K562 (cell line): ENCODE data around the gene AJM1. TPM values are rescaled to one million over a fixed set of nuclear protein-coding genes. Genes with fewer than 3 reads are reported as not detected.
A peak's percentile ranks its signal among the peaks of the same experiment; 100 is the strongest.

ENCODE experiments used
- BRD4 ChIP-seq: fragments of 200-600 bp; sonication (generic); IDR thresholded peaks from 2 replicates; pipeline ENCODE4 v1.6.1; 2017; ENCODE audit warnings: inconsistent platforms
- CREB3 ChIP-seq: fragments of 450-650 bp; conservative IDR thresholded peaks from 2 replicates; pipeline ENCODE4 v1.6.1; 2016; ENCODE audit warnings: missing genetic modification characterization, low read depth, mild to moderate bottlenecking, missing compliant biosample characterization, moderate library complexity
- ELF4 ChIP-seq: fragments of 450-650 bp; formaldehyde crosslinking; IDR thresholded peaks from 2 replicates; pipeline ENCODE4 v1.4.0; 2022; ENCODE audit warnings: missing genetic modification characterization
- ERF ChIP-seq: fragments of 450-650 bp; formaldehyde crosslinking; IDR thresholded peaks from 2 replicates; pipeline ENCODE4 v1.4.0; 2020; ENCODE audit warnings: mild to moderate bottlenecking, mixed read lengths
- HDAC3 ChIP-seq: fragments of 450-650 bp; IDR thresholded peaks from 2 replicates; pipeline ENCODE4 v1.6.1; 2018; ENCODE audit warnings: borderline replicate concordance, mild to moderate bottlenecking, moderate library complexity; ENCODE audit not compliant: partially characterized antibody
- JUND ChIP-seq, 2 experiments: IDR thresholded peaks; 2 replicates in 1 of 2; 3 replicates in 1 of 2; pipeline ENCODE4 v1.6.1; 2011; ENCODE audit warnings: borderline replicate concordance in 2 of 2, low read depth in 2 of 2, low read length in 2 of 2, improper control_type of control experiment in 1 of 2, missing biosample characterization in 1 of 2, missing genetic modification characterization in 1 of 2, missing genetic modification reagents in 1 of 2
- MEF2D ChIP-seq: conservative IDR thresholded peaks from 2 replicates; pipeline ENCODE4 v1.6.1; 2016; ENCODE audit warnings: low read depth, missing genetic modification characterization, missing compliant biosample characterization
- NCOA1 ChIP-seq: fragments of 450-650 bp; IDR thresholded peaks from 2 replicates; pipeline ENCODE4 v1.6.1; 2016; ENCODE audit warnings: low read depth
- PML ChIP-seq: IDR thresholded peaks from 2 replicates; pipeline ENCODE4 v1.6.1; 2012; ENCODE audit warnings: low read length, inconsistent platforms
- POLR2AphosphoS5 ChIP-seq: IDR thresholded peaks from 2 replicates; pipeline ENCODE4 v1.6.1; 2011; ENCODE audit warnings: mild to moderate bottlenecking, low read depth, low read length, moderate library complexity; ENCODE audit not compliant: control insufficient read depth, insufficient read depth
- POLR2B ChIP-seq: fragments of 450-650 bp; IDR thresholded peaks from 2 replicates; pipeline ENCODE4 v1.6.1; 2018; ENCODE audit warnings: low read depth; ENCODE audit not compliant: partially characterized antibody
- TSC22D4 ChIP-seq: fragments of 450-650 bp; IDR thresholded peaks from 2 replicates; pipeline ENCODE4 v1.6.1; 2016; ENCODE audit warnings: missing genetic modification characterization, missing biosample characterization, control low read depth
- ZFPM2 ChIP-seq: fragments of 250-450 bp; sonication (Bioruptor Pico); IDR thresholded peaks from 2 replicates; pipeline ENCODE4 v1.5.1; 2022; ENCODE audit warnings: mild to moderate bottlenecking
- ZNF212 ChIP-seq: fragments of 450-650 bp; formaldehyde crosslinking; IDR thresholded peaks from 2 replicates; pipeline ENCODE4 v1.4.0; 2020; ENCODE audit warnings: mild to moderate bottlenecking
- ZNF696 ChIP-seq: fragments of 250-450 bp; sonication (Bioruptor Pico); conservative IDR thresholded peaks from 2 replicates; pipeline ENCODE4 v1.4.0; 2020; ENCODE audit warnings: mild to moderate bottlenecking, moderate library complexity
- ZNF764 ChIP-seq: fragments of 250-450 bp; sonication (Bioruptor Pico); IDR thresholded peaks from 2 replicates; pipeline ENCODE4 v1.4.0; 2020; ENCODE audit warnings: low read depth, mild to moderate bottlenecking, moderate library complexity
- polyA plus RNA-seq, 8 experiments: library from polyadenylated mRNA; depleted of rRNA in 4 of 8; stranded (reverse) in 5 of 8; unstranded in 3 of 8; fragments of >200 nt; fragmentation: Nextera tagmentation in 2 of 8; fragmentation: Illumina TruSeq in 1 of 8; extraction: Ambion mirVana in 2 of 8; extraction: Trizol in 1 of 8; gene quantifications; 2 replicates each; pipeline versions ENCODE4 v1.2.1 to v1.2.3, GENCODE V29; 2011 to 2014; ENCODE audit warnings: inconsistent platforms in 1 of 8, missing spikeins in 1 of 8
- total RNA-seq, 7 experiments: library from RNA; depleted of rRNA in 6 of 7; stranded (reverse); fragments of >200 nt in 6 of 7; fragmentation: Illumina TruSeq in 2 of 7; extraction: Trizol in 2 of 7; gene quantifications; 2 replicates each; pipeline versions ENCODE4 v1.2.1 to v1.2.3, GENCODE V29; 2011 to 2021; ENCODE audit warnings: low replicate concordance in 1 of 7
- TF ChIP-seq, protein P1 (sequence below): fragments of 250-450 bp; sonication (Bioruptor Pico); IDR thresholded peaks from 2 replicates; pipeline ENCODE4 v1.8.0; 2022; ENCODE audit warnings: moderate library complexity, mild to moderate bottlenecking, inconsistent platforms
- TF ChIP-seq, protein P2 (sequence below), 2 experiments: IDR thresholded peaks; 2 replicates each; pipeline ENCODE4 v1.6.1; 2011; ENCODE audit warnings: borderline replicate concordance in 1 of 2, control low read depth in 1 of 2, low read depth in 1 of 2, low read length in 1 of 2, mild to moderate bottlenecking in 1 of 2, mixed read lengths in 1 of 2, moderate library complexity in 1 of 2; ENCODE audit not compliant: insufficient read depth in 1 of 2, insufficient read length in 1 of 2, poor library complexity in 1 of 2, severe bottlenecking in 1 of 2; ENCODE audit errors: extremely low read depth in 1 of 2
- TF ChIP-seq, protein P3 (sequence below): fragments of 450-650 bp; formaldehyde crosslinking; IDR thresholded peaks from 2 replicates; pipeline ENCODE4 v1.4.0; 2020; ENCODE audit warnings: mild to moderate bottlenecking
- TF ChIP-seq, protein P4 (sequence below): sonication (generic); formaldehyde crosslinking; IDR thresholded peaks from 2 replicates; pipeline ENCODE4 v1.8.0; 2022; ENCODE audit warnings: mild to moderate bottlenecking, low read depth, missing genetic modification reagents

The AJM1 gene
- total and polyA plus RNA-seq, 9 of the 15 experiments (the other 6 are each of a cell fraction or from before 2014, with no cell fraction given), result 0.01 to 3.7 (median 0.65) TPM; not detected in 1

DNA sequence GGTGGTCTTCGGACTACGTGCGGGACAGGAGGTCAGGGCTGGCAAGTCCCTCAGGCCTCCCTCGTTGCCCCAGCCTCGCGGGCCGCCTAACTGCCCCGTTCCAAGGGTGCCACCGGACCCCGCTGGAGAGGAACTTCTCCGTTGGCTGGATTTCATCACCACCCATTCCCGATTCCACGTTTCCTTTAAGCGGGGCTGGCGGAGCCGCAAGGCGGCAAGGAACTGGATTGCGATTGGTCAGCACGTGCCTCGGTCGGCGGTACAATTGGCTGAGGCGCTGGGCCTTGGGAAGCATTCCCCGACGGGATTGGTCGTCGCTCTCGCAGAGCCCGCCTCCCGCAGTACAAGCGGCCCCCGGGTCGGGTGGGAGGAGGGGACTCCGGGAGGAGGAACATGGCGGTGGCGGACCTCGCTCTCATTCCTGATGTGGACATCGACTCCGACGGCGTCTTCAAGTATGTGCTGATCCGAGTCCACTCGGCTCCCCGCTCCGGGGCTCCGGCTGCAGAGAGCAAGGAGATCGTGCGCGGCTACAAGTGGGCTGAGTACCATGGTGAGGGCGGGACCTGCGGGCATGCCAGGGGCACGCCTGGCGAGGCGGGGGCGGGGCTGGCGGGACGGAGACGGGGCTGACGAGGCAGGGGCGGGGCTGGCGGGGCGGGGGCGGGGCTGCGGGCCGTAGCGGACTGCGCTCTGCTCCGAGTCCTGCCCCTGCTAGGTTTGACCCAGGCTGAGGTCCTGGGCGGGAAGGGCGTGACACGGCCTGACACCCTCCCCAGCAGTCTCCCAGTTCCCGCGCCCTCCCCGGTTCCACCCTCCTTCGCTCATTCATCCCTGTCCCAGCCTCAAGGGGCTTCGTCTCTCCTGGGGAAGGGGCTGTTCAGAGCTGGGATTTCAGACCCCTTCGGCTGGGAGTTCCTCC, 7.0 kb downstream of the AJM1 start, which contains the start of gene PHPT1 (continued):
- TF ChIP-seq POLR2B (peak; percentile 96), ZNF696 (no peak), CREB3 (tag) (no peak), ZFPM2 (CRISPR knock-in tag) (no peak), HDAC3 (no peak), ELF4 (CRISPR knock-in tag) (peak; percentile 79), ZNF764 (no peak), NCOA1 (no peak), BRD4 (no peak; the same call in 1 of the 2 replicates), ERF (CRISPR knock-in tag) (peak; percentile 84), MEF2D (tag) (no peak), PML (peak; percentile 50; the same call in 1 of the 2 replicates), TSC22D4 (tag) (no peak), JUND (IDR thresholded peaks at IDR 0.05; ENCODE audit: borderline replicate concordance, low read depth, low read length) (peak; percentile 54; the same call in 1 of the 2 replicates), JUND (tag; IDR thresholded peaks at IDR 0.05; ENCODE audit: borderline replicate concordance, low read depth, low read length) (no peak), ZNF212 (CRISPR knock-in tag) (no peak), POLR2AphosphoS5 (peak; percentile 88; the same call in 1 of the 2 replicates)
- TF ChIP-seq, protein P1, sequence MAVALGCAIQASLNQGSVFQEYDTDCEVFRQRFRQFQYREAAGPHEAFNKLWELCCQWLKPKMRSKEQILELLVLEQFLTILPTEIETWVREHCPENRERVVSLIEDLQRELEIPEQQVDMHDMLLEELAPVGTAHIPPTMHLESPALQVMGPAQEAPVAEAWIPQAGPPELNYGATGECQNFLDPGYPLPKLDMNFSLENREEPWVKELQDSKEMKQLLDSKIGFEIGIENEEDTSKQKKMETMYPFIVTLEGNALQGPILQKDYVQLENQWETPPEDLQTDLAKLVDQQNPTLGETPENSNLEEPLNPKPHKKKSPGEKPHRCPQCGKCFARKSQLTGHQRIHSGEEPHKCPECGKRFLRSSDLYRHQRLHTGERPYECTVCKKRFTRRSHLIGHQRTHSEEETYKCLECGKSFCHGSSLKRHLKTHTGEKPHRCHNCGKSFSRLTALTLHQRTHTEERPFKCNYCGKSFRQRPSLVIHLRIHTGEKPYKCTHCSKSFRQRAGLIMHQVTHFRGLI (CRISPR knock-in tag), result no peak
- TF ChIP-seq, protein P2, sequence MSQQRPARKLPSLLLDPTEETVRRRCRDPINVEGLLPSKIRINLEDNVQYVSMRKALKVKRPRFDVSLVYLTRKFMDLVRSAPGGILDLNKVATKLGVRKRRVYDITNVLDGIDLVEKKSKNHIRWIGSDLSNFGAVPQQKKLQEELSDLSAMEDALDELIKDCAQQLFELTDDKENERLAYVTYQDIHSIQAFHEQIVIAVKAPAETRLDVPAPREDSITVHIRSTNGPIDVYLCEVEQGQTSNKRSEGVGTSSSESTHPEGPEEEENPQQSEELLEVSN (IDR thresholded peaks at IDR 0.05; ENCODE audit: borderline replicate concordance in 1 of 2, extremely low read depth in 1 of 2, insufficient read depth in 1 of 2, insufficient read length in 1 of 2, low read depth in 1 of 2, low read length in 1 of 2, poor library complexity in 1 of 2, severe bottlenecking in 1 of 2), result peak; percentile 81 to 83
- TF ChIP-seq, protein P3, sequence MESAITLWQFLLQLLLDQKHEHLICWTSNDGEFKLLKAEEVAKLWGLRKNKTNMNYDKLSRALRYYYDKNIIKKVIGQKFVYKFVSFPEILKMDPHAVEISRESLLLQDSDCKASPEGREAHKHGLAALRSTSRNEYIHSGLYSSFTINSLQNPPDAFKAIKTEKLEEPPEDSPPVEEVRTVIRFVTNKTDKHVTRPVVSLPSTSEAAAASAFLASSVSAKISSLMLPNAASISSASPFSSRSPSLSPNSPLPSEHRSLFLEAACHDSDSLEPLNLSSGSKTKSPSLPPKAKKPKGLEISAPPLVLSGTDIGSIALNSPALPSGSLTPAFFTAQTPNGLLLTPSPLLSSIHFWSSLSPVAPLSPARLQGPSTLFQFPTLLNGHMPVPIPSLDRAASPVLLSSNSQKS (CRISPR knock-in tag), result no peak
- TF ChIP-seq, protein P4, sequence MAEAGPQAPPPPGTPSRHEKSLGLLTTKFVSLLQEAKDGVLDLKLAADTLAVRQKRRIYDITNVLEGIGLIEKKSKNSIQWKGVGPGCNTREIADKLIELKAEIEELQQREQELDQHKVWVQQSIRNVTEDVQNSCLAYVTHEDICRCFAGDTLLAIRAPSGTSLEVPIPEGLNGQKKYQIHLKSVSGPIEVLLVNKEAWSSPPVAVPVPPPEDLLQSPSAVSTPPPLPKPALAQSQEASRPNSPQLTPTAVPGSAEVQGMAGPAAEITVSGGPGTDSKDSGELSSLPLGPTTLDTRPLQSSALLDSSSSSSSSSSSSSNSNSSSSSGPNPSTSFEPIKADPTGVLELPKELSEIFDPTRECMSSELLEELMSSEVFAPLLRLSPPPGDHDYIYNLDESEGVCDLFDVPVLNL (CRISPR knock-in tag), result 0 out of 2 replicates have a peak, but pooled peaks have one; percentile 32
